ENCODE results near the gene NEUROG1.

GRCh38 chr5:135517631-135518030, 18.1 kb downstream of the NEUROG1 start:
- TF ChIP-seq CTCF (IDR thresholded peaks at IDR 0.05) (no peak), POLR2A (IDR thresholded peaks at IDR 0.05) (no peak)

Measured in breast epithelium (tissue), 3 donors.